ENCODE data around the gene HDLBP.

HDLBP gene

GRCh38 chr2:241195506-241196130, 119.9 kb downstream of the HDLBP start:
- Histone ChIP-seq H3K4me3 (ENCODE audit: insufficient read length, low read depth) (no peak overlapping the region), H3K27me3 (ENCODE audit: insufficient read depth, insufficient read length) (no peaks in the 10 kb centered on the region), H3K36me3 (ENCODE audit: insufficient read depth, insufficient read length, low read length) (no peaks in the 10 kb centered on the region), H3K9me3 (ENCODE audit: insufficient read depth, low read length) (no peaks in the 10 kb centered on the region), H3K9ac (ENCODE audit: insufficient read length, low read depth) (no peak overlapping the region), H3K4me1 (ENCODE audit: insufficient read depth, insufficient read length) (peaks cover 19% of the 10 kb centered on the region)
- no peak for TF ChIP-seq ZNF274 (IDR thresholded peaks at IDR 0.05; ENCODE audit: low read depth, low read length)
- TF ChIP-seq YY1 (IDR thresholded peaks at IDR 0.05; ENCODE audit: insufficient read depth, insufficient read length) = no peak
- TF ChIP-seq SUZ12 (IDR thresholded peaks at IDR 0.05; ENCODE audit: extremely low read depth, insufficient read depth, insufficient read length) = no peak
- DNase-seq (ENCODE audit: low read depth, low spot score) = no peak

DNA sequence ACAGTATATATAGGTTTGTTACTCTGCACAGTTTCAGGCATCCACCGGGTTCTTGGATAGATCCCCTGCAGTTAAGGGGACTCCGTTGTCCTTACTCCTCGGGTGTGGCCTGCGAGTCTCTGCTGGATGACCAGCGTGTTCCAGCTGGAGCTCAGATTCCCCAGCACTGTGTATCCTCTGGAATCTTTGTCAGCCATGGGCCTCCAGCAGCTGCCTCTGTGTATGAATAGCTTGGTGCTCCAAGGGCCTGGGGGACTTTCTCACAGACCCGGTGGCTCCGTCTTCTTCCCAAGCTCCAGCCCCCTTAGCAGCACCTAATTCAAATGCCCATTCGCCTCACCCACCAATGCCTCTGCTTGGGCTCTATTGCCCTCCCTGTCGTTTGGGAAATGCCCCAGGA, 120.7 kb downstream of the HDLBP start:
- Histone ChIP-seq H3K9me3 (ENCODE audit: insufficient read depth, low read length) (no peaks in the 10 kb centered on the region), H3K36me3 (ENCODE audit: insufficient read depth, insufficient read length, low read length) (no peaks in the 10 kb centered on the region), H3K4me1 (ENCODE audit: insufficient read depth, insufficient read length) (peaks cover 13% of the 10 kb centered on the region), H3K4me3 (ENCODE audit: insufficient read length, low read depth) (no peak overlapping the region), H3K27me3 (ENCODE audit: insufficient read depth, insufficient read length) (no peaks in the 10 kb centered on the region), H3K9ac (ENCODE audit: insufficient read length, low read depth) (no peak overlapping the region)
- no peak for DNase-seq (ENCODE audit: low read depth, low spot score)
- TF ChIP-seq SUZ12 (IDR thresholded peaks at IDR 0.05; ENCODE audit: extremely low read depth, insufficient read depth, insufficient read length) (no peak), ZNF274 (IDR thresholded peaks at IDR 0.05; ENCODE audit: low read depth, low read length) (no peak), YY1 (IDR thresholded peaks at IDR 0.05; ENCODE audit: insufficient read depth, insufficient read length) (no peak)

- H3K36me3 ChIP-seq (ENCODE audit: insufficient read depth, insufficient read length, low read length) = no peaks in the 10 kb centered on the region
- no peaks in the 10 kb centered on the region for H3K9me3 ChIP-seq (ENCODE audit: insufficient read depth, low read length)
- no peak for TF ChIP-seq ZNF274 (IDR thresholded peaks at IDR 0.05; ENCODE audit: low read depth, low read length)
- TF ChIP-seq YY1 (IDR thresholded peaks at IDR 0.05; ENCODE audit: insufficient read depth, insufficient read length) = no peak
- TF ChIP-seq SUZ12 (IDR thresholded peaks at IDR 0.05; ENCODE audit: extremely low read depth, insufficient read depth, insufficient read length) = no peak
- no peaks in the 10 kb centered on the region for H3K27me3 ChIP-seq (ENCODE audit: insufficient read depth, insufficient read length)
- H3K4me1 ChIP-seq (ENCODE audit: insufficient read depth, insufficient read length) = peaks cover 15% of the 10 kb centered on the region
- DNase-seq (ENCODE audit: low read depth, low spot score) = no peak
- H3K4me3 ChIP-seq (ENCODE audit: insufficient read length, low read depth) = no peak overlapping the region
- H3K9ac ChIP-seq (ENCODE audit: insufficient read length, low read depth) = no peak overlapping the region
These were observed 122.2 kb downstream of the HDLBP start for GRCh38 chr2:241193271-241193670.

GRCh38 chr2:241191081-241191480, 124.4 kb downstream of the HDLBP start:
- H3K4me3 ChIP-seq (ENCODE audit: insufficient read length, low read depth) = no peak overlapping the region
- H3K4me1 ChIP-seq (ENCODE audit: insufficient read depth, insufficient read length) = peaks cover 24% of the 10 kb centered on the region
- no peak overlapping the region for H3K9ac ChIP-seq (ENCODE audit: insufficient read length, low read depth)
- no peaks in the 10 kb centered on the region for H3K27me3 ChIP-seq (ENCODE audit: insufficient read depth, insufficient read length)
- no peak for TF ChIP-seq ZNF274 (IDR thresholded peaks at IDR 0.05; ENCODE audit: low read depth, low read length)
- no peak for TF ChIP-seq SUZ12 (IDR thresholded peaks at IDR 0.05; ENCODE audit: extremely low read depth, insufficient read depth, insufficient read length)
- TF ChIP-seq YY1 (IDR thresholded peaks at IDR 0.05; ENCODE audit: insufficient read depth, insufficient read length) = no peak
- DNase-seq (ENCODE audit: low read depth, low spot score) = no peak
- no peaks in the 10 kb centered on the region for H3K36me3 ChIP-seq (ENCODE audit: insufficient read depth, insufficient read length, low read length)
- no peaks in the 10 kb centered on the region for H3K9me3 ChIP-seq (ENCODE audit: insufficient read depth, low read length)

DNA sequence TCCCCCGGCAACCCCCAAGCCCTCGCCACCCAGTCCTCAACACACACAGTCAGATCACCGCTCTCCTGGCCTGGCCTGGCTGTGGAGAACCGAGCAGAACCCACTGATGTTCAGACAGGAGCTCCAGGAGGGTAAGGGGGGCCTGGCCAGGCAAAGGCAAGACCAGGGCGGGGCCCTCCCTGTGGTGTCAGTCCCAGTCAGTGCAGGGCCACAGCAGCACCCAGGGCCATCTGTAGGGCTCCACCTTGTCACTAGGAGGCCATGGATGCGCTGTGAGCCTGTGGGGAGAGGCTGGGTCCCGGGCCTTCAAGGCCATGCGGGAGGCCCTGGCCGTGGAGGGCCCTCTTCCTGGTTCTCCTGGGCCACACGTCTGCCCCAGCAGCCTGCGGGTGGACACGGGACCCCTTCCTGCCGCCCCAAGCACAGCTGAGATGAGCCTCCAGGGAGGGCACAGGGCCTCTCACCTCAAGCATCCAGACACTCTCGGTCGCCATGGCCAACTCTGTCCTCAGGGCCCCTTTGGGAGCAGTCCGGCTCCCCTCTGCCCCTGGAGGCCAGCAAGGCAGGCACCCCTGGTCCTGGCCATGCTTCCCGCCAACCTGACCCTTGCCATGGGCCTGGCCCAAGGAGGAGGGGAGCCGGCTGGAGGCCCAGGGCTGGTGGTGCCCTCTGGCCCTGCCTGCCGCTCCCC, 125.0 kb downstream of the HDLBP start:
- H3K9me3 ChIP-seq (ENCODE audit: insufficient read depth, low read length) = no peaks in the 10 kb centered on the region
- no peaks in the 10 kb centered on the region for H3K27me3 ChIP-seq (ENCODE audit: insufficient read depth, insufficient read length)
- H3K9ac ChIP-seq (ENCODE audit: insufficient read length, low read depth) = peak overlapping the region; percentile 21
- H3K36me3 ChIP-seq (ENCODE audit: insufficient read depth, insufficient read length, low read length) = no peaks in the 10 kb centered on the region
- peaks cover 21% of the 10 kb centered on the region for H3K4me1 ChIP-seq (ENCODE audit: insufficient read depth, insufficient read length)
- TF ChIP-seq ZNF274 (IDR thresholded peaks at IDR 0.05; ENCODE audit: low read depth, low read length) (no peak), YY1 (IDR thresholded peaks at IDR 0.05; ENCODE audit: insufficient read depth, insufficient read length) (no peak), SUZ12 (IDR thresholded peaks at IDR 0.05; ENCODE audit: extremely low read depth, insufficient read depth, insufficient read length) (no peak)
- no peak for DNase-seq (ENCODE audit: low read depth, low spot score)
- no peak overlapping the region for H3K4me3 ChIP-seq (ENCODE audit: insufficient read length, low read depth)

DNA sequence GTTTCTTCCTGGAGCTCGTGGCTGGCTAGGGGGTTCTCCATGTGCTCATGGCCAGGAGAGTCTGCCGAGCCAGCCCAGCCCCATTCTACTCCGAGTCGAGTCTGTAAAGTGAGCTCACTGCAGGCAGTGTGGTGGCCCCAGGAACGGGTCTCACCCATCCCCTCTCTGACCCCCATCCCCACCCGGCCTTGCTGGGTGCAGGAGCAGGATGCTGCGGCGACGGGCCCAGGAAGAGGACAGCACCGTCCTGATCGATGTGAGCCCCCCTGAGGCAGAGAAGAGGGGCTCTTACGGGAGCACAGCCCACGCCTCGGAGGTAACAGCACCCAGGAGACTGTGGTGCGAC, 125.6 kb downstream of the HDLBP start:
- Histone ChIP-seq H3K9me3 (ENCODE audit: insufficient read depth, low read length) (no peaks in the 10 kb centered on the region), H3K36me3 (ENCODE audit: insufficient read depth, insufficient read length, low read length) (no peaks in the 10 kb centered on the region), H3K9ac (ENCODE audit: insufficient read length, low read depth) (peak overlapping the region; percentile 21), H3K27me3 (ENCODE audit: insufficient read depth, insufficient read length) (no peaks in the 10 kb centered on the region), H3K4me1 (ENCODE audit: insufficient read depth, insufficient read length) (peaks cover 21% of the 10 kb centered on the region), H3K4me3 (ENCODE audit: insufficient read length, low read depth) (no peak overlapping the region)
- DNase-seq (ENCODE audit: low read depth, low spot score) = no peak
- TF ChIP-seq ZNF274 (IDR thresholded peaks at IDR 0.05; ENCODE audit: low read depth, low read length) (no peak), YY1 (IDR thresholded peaks at IDR 0.05; ENCODE audit: insufficient read depth, insufficient read length) (no peak), SUZ12 (IDR thresholded peaks at IDR 0.05; ENCODE audit: extremely low read depth, insufficient read depth, insufficient read length) (no peak)

GRCh38 chr2:241189093-241189855, 126.2 kb downstream of the HDLBP start:
- Histone ChIP-seq H3K36me3 (ENCODE audit: insufficient read depth, insufficient read length, low read length) (no peaks in the 10 kb centered on the region), H3K9me3 (ENCODE audit: insufficient read depth, low read length) (no peaks in the 10 kb centered on the region), H3K27me3 (ENCODE audit: insufficient read depth, insufficient read length) (no peaks in the 10 kb centered on the region), H3K4me3 (ENCODE audit: insufficient read length, low read depth) (no peak overlapping the region), H3K4me1 (ENCODE audit: insufficient read depth, insufficient read length) (peaks cover 21% of the 10 kb centered on the region), H3K9ac (ENCODE audit: insufficient read length, low read depth) (peak overlapping the region; percentile 21)
- DNase-seq (ENCODE audit: low read depth, low spot score) = no peak
- TF ChIP-seq SUZ12 (IDR thresholded peaks at IDR 0.05; ENCODE audit: extremely low read depth, insufficient read depth, insufficient read length) (no peak), YY1 (IDR thresholded peaks at IDR 0.05; ENCODE audit: insufficient read depth, insufficient read length) (no peak), ZNF274 (IDR thresholded peaks at IDR 0.05; ENCODE audit: low read depth, low read length) (no peak)
